H4 (cell line): ENCODE data around the gene LTC4S. TPM values are rescaled to one million over a fixed set of nuclear protein-coding genes. Genes with fewer than 3 reads are reported as not detected.

ENCODE experiments used
- total RNA-seq: library from RNA; depleted of rRNA; stranded (reverse); fragments of >200 nt; shearing (Covaris generic); gene quantifications from 2 replicates; pipeline ENCODE4 v1.2.3, GENCODE V29; 2014; rRNA removed

The LTC4S gene
- total RNA-seq, 1 experiment from 2014 or later, result not detected

Other genes with a start within 250 kb of the LTC4S start
- 43.3 and 53.2 TPM in 2 replicates for gene RUFY1, start 243.4 kb upstream of the LTC4S start, total RNA-seq
- gene HNRNPH1, start 170.3 kb upstream of the LTC4S start, total RNA-seq, result 417 and 435 TPM in 2 replicates
- not detected in 2 replicates for gene CBY3, start 113.0 kb upstream of the LTC4S start, total RNA-seq
- 978 and 1,126 TPM in 2 replicates for gene CANX, start 95.0 kb upstream of the LTC4S start, total RNA-seq
- gene MAML1, start 61.2 kb upstream of the LTC4S start, total RNA-seq, result 11.9 and 12.8 TPM in 2 replicates
- 160 and 216 TPM in 2 replicates for gene MGAT4B, start 12.9 kb downstream of the LTC4S start, total RNA-seq
- gene SQSTM1, start 26.9 kb downstream of the LTC4S start, total RNA-seq, result 993 and 1,115 TPM in 2 replicates
- gene MRNIP, start 64.8 kb downstream of the LTC4S start, total RNA-seq, result 3.8 and 16.8 TPM in 2 replicates
- 32.1 and 37.5 TPM in 2 replicates for gene TBC1D9B, start 113.9 kb downstream of the LTC4S start, total RNA-seq